Activated naive CD8-positive, alpha-beta T cell treated with anti-CD3 and anti-CD28 coated beads, Interleukin-2, amount 50 U/mL, for 16 hours (primary cell): ENCODE measurements around the gene PDE8A.

Source experiments
- DNase-seq: peaks from one replicate; pipeline ENCODE4 v3.0.0-alpha.2; 2020; ENCODE audit warnings: low read depth, low spot score

The PDE8A gene

GRCh38 chr15:85125056-85125661 is 143.5 kb downstream of the PDE8A start:
- DNase-seq, result no peak

- no peak for DNase-seq
Observed at GRCh38 chr15:85128621-85129020, 147.0 kb downstream of the PDE8A start.

- no peak for DNase-seq
Observed at GRCh38 chr15:85129881-85130280, 148.2 kb downstream of the PDE8A start.

- no peak for DNase-seq
Observed at GRCh38 chr15:85131915-85132314, 150.3 kb downstream of the PDE8A start.

DNA sequence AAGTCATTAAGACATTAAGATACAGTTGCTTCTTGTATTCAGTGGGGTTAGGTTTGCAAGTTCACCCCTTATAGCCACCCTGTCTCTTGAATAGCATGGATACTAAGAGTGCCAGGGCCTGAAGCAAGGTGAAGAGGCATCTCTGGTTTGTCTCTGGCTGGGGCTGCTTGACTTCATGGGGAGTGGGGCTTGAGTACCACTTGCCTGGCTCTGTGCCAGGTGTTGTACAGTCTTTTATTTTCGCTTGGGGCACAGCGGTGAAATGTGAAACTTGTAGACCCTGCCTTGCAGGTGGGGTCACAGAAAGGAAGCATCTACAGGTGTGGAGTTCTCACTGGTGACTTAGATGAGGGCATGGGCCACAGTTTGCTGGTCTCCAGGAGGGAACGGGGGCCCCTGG is 152.1 kb downstream of the PDE8A start:
- no peak for DNase-seq

- DNase-seq, result no peak
Observed at GRCh38 chr15:85137489-85138168, 156.0 kb downstream of the PDE8A start.

DNA sequence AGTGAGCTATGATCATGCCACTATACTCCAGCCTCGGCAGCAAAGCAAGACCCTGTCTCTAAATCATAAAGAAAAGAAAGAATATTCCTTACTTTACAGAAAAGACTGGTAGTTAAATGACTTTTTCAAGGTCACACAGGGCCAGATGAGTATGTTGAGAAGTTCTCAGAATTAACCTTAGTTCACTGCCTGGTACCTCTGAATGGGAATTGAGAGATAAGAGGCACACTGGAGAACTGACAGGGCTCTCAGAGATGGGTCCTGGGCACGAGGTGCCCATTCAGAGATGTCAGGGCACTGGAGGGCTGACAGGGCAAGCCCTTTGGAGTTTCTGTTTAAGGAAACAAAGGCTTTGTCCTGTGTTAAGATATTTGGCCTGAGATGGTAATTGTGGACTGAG is 157.7 kb downstream of the PDE8A start:
- no peak for DNase-seq

DNA sequence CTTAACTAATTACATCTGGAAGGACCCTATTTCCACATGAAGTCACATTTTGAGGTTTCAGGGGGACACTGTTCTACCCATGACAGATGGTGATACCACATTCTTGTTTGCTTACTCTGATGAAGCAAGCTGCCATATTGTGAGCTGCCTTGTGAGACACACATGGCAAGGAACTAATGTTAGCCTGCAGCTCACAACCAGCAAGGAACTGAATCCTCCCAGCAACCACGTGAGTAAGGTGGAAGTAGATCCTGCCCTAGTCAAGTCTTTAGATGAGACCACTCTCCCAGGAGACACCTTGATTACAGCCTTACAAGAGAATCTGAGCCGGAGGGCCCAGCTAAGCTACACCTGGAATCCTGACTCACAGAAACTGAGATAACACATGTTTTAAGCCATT is 160.1 kb downstream of the PDE8A start:
- no peak for DNase-seq

DNA sequence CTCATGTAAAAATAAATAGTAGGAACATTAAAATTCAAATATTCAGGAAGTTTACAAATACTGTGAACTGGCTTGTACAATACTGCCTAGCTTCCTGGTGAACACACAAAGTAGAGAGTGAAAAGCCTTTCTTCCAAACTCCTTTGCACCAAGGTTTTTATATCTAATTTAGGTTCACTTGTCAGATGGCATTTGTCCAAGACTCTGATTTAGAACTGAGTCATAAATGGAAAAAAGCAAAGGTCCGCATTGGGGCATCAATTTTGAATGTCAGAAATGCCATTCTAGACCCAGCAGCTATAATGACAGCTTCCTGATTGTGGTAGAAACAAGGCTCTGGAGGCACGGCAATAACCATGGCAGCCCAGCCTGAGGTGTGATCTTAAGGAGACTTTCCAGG is 160.7 kb downstream of the PDE8A start:
- DNase-seq, result no peak

DNA sequence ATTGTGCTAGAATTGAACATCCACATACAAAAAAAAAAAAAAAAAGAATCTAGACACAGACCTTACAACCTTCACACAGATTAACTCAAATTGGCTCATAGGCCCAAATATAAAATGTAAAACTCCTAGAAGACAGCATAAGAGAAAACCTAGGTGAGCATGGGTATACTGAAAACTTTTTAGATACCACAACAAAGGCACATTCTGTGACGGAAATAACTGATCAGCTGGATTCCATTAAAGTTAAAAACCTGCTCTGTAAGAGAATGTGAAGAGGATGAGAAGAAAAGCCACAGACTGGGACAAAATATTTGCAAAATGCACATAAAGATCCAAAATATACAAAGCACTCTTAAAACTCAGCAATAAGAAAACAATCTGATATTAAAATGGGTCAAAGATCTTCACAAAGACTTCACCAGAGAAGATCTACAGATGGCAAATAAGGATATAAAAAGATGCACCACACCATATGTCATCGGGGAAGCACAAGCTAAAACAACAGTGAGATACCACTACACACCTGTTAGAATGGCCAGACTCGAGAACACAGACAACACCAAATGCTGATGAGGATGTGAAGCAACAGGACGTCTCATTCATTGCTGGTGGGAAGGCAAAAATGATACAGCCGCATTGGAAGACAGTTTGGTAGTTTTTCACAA is 167.9 kb downstream of the PDE8A start:
- DNase-seq, result no peak

GRCh38 chr15:85150130-85150480 is 168.4 kb downstream of the PDE8A start:
- no peak for DNase-seq

- DNase-seq, result no peak
Observed at GRCh38 chr15:85151145-85151544, 169.5 kb downstream of the PDE8A start.

DNA sequence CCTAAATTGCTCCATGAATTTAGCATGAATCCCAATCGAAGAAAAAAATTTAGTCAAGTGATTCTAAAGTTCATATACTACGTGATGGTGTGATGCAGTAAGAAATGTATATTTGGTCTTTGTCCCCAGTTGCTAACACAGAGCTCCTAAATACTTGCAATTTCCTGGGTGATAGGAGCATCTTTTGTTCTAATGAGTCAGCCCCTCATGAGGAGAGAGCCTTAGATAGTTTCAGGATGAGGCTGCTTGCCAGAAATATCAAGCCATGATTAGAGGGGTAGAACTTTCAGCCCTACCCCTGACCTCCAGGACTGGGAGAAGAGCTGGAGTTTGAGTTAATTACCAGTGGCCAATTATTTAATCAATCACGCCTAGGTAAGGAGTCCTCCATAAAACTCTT is 170.2 kb downstream of the PDE8A start:
- DNase-seq, result no peak

GRCh38 chr15:85154061-85154460 is 172.4 kb downstream of the PDE8A start:
- DNase-seq, result no peak

- DNase-seq, result no peak
Observed at GRCh38 chr15:85155360-85155759, 173.7 kb downstream of the PDE8A start.

DNA sequence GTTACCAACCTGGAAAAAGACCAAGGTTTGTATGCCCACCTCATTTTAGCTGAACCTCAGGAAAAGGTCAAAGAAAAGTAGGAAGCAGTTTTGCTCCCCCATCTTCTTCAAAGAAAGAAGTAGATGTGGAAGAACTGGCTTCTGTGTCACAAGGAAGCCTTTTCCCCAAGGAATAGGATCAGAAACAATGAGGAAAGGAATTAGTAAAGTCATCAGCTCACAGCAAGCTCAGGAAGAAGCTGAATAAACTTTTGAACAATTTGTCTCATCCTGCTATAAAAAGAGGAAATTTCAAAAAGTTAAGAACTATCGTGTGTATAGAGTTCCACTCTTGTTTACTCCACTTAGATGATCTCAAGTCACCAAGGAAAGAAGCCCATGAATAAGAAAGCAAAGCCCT is 174.2 kb downstream of the PDE8A start:
- no peak for DNase-seq

- no peak for DNase-seq
Observed at GRCh38 chr15:85157344-85157743, 175.7 kb downstream of the PDE8A start.

- DNase-seq, result no peak
Observed at GRCh38 chr15:85162237-85162636, 180.6 kb downstream of the PDE8A start.

GRCh38 chr15:85164841-85165466 is 183.3 kb downstream of the PDE8A start:
- DNase-seq, result no peak

- DNase-seq, result no peak
Observed at GRCh38 chr15:85167568-85167967, 185.9 kb downstream of the PDE8A start.

DNA sequence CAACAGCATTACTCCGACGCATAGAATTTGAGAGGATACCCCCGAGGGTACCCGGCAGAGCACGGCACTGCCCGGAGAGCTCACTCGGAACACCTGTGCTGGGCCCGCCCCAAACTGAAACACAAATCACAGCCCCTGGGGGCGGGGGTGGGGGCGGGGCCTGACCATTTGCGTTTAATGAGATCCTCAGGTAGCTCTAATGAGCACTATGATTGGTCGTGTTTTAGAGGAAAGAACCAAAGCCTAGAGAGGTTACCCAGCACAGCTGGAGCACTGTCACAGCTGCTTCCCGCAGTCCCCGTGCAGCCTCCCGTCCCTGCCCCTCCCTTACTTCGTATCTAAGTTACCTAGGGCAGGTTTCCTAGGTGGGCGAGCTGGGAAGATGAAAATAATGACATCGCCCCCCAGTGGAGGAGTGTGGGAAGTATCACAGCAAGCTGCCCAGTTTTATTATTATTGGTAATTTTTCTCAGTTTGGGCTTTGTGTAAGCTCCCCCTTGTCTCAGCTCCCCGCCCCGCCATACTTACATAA is 187.1 kb downstream of the PDE8A start:
- no peak for DNase-seq

GRCh38 chr15:85171736-85172135 is 190.1 kb downstream of the PDE8A start:
- no peak for DNase-seq
